IMR-90 (cell line): ENCODE measurements around the gene KLRB1. TPM values are rescaled to one million over a fixed set of nuclear protein-coding genes. Genes with fewer than 3 reads are reported as not detected.
"Not testable (repeated sequence)": the region's sequence is repeated elsewhere in the genome, so short reads cannot be mapped to it uniquely, and the experiment has no call there.

Source experiments
- ATAC-seq: fragments of 200-7000 bp; cut with Tn5 transposase; 2 replicates; pipeline ENCODE4 v1.9.1; 2020; ENCODE audit warnings: low read depth, mild to moderate bottlenecking, moderate library complexity
- BruUV-seq: library from RNA; stranded (reverse); fragments of 400-500 nt; replicated peaks from 2 replicates; lab custom pipeline; 2021; lab: Mats Ljungman, UMichigan
- CTCF ChIA-PET: fragments of 300-600 bp; formaldehyde crosslinking; extraction: SDS; loops from one replicate; lab custom pipeline; 2021; ENCODE audit warnings: antibody characterized with exemption; lab: Yijun Ruan, JAX
- POLR2A ChIA-PET: fragments of 300-600 bp; sonication (Branson Sonifier 250); formaldehyde crosslinking; loops from one replicate; lab custom pipeline; 2022; ENCODE audit warnings: antibody characterized with exemption; ENCODE audit not compliant: unreplicated experiment; lab: Charles Lee
- DNase-seq: peaks from one replicate; pipeline ENCODE4 v3.0.0; 2013
- H2AFZ ChIP-seq: replicated peaks from 2 replicates; pipeline ENCODE3; 2013; ENCODE audit warnings: low read length, mild to moderate bottlenecking; ENCODE audit not compliant: poor library complexity
- H2AK5ac ChIP-seq: 2 replicates; pipeline ENCODE4 v1.6.1; 2013; ENCODE audit warnings: low read depth, low read length, inconsistent platforms
- H2AK9ac ChIP-seq: replicated peaks from 2 replicates; pipeline ENCODE3; 2013; ENCODE audit warnings: mild to moderate bottlenecking, low read depth, low read length, moderate library complexity; ENCODE audit not compliant: poor library complexity
- H2BK120ac ChIP-seq: 2 replicates; pipeline ENCODE4 v1.6.1; 2013; ENCODE audit warnings: low read depth, low read length, inconsistent platforms
- H2BK15ac ChIP-seq: 3 replicates; pipeline ENCODE4 v1.6.1; 2013; ENCODE audit warnings: low read depth, low read length, inconsistent platforms
- H2BK20ac ChIP-seq: 2 replicates; pipeline ENCODE4 v1.6.1; 2013; ENCODE audit warnings: low read depth, mild to moderate bottlenecking, inconsistent platforms, low read length, moderate library complexity
- H2BK5ac ChIP-seq: 2 replicates; pipeline ENCODE4 v1.6.1; 2013; ENCODE audit warnings: mild to moderate bottlenecking, low read depth, low read length, inconsistent platforms; ENCODE audit not compliant: poor library complexity, severe bottlenecking
- H3K14ac ChIP-seq: replicated peaks from 2 replicates; pipeline ENCODE4 v1.6.1; 2013; ENCODE audit warnings: low read depth, low read length, inconsistent platforms
- H3K18ac ChIP-seq: 2 replicates; pipeline ENCODE4 v1.6.1; 2013; ENCODE audit warnings: low read depth, low read length, control low read depth
- H3K23ac ChIP-seq: 2 replicates; pipeline ENCODE4 v1.6.1; 2013; ENCODE audit warnings: low read depth, low read length, inconsistent platforms
- H3K27ac ChIP-seq: 2 replicates; pipeline ENCODE4 v1.5.1; 2013; ENCODE audit warnings: mild to moderate bottlenecking, control low read depth, low read length; ENCODE audit not compliant: insufficient read depth
- H3K27me3 ChIP-seq: 2 replicates; pipeline ENCODE4 v1.6.1; 2013; ENCODE audit warnings: low read length; ENCODE audit not compliant: control insufficient read depth, insufficient read depth
- H3K36me3 ChIP-seq: 2 replicates; pipeline ENCODE4 v1.6.1; 2013; ENCODE audit warnings: low read length, mixed read lengths; ENCODE audit not compliant: control insufficient read depth, insufficient read depth
- H3K4ac ChIP-seq: 2 replicates; pipeline ENCODE4 v1.6.1; 2013; ENCODE audit warnings: low read depth, low read length, inconsistent platforms
- H3K4me1 ChIP-seq: 2 replicates; pipeline ENCODE4 v1.6.1; 2013; ENCODE audit warnings: low read length, mixed read lengths; ENCODE audit not compliant: control insufficient read depth, insufficient read depth
- H3K4me2 ChIP-seq: 2 replicates; pipeline ENCODE4 v1.6.1; 2013; ENCODE audit warnings: low read depth, mild to moderate bottlenecking, control low read depth, low read length, moderate library complexity
- H3K4me3 ChIP-seq: 2 replicates; pipeline ENCODE4 v1.5.1; 2013; ENCODE audit warnings: low read depth, mild to moderate bottlenecking, control low read depth, low read length, moderate library complexity; ENCODE audit not compliant: insufficient read depth
- H3K56ac ChIP-seq: 2 replicates; pipeline ENCODE4 v1.6.1; 2013; ENCODE audit warnings: low read length, inconsistent platforms; ENCODE audit not compliant: insufficient read depth; ENCODE audit errors: extremely low read depth
- H3K79me1 ChIP-seq, 2 experiments: 2 replicates each; pipeline ENCODE4 v1.6.1; 2013; ENCODE audit warnings: low read length in 2 of 2, inconsistent platforms in 1 of 2, low read depth in 1 of 2
- H3K9ac ChIP-seq: 2 replicates; pipeline ENCODE4 v1.6.1; 2013; ENCODE audit warnings: low read depth, low read length, control low read depth
- H3K9me1 ChIP-seq: 2 replicates; pipeline ENCODE4 v1.6.1; 2013; ENCODE audit warnings: low read length, inconsistent platforms; ENCODE audit not compliant: insufficient read depth
- H3K9me3 ChIP-seq: 2 replicates; pipeline ENCODE4 v1.6.1; 2013; ENCODE audit warnings: low read length; ENCODE audit not compliant: control insufficient read depth, insufficient read depth
- H4K20me1 ChIP-seq: 2 replicates; pipeline ENCODE4 v1.6.1; 2013; ENCODE audit warnings: low read length, inconsistent platforms; ENCODE audit not compliant: insufficient read depth
- H4K5ac ChIP-seq: 2 replicates; pipeline ENCODE4 v1.6.1; 2013; ENCODE audit warnings: mild to moderate bottlenecking, low read depth, low read length, control low read depth
- H4K8ac ChIP-seq, 2 experiments: 2 replicates each; pipeline ENCODE4 v1.6.1; 2013; ENCODE audit warnings: low read depth in 2 of 2, low read length in 2 of 2, control low read depth in 1 of 2, inconsistent platforms in 1 of 2
- H4K91ac ChIP-seq: 2 replicates; pipeline ENCODE4 v1.6.1; 2013; ENCODE audit warnings: low read depth, low read length, inconsistent platforms; ENCODE audit not compliant: insufficient read depth
- WGBS, 2 experiments: methylation state at CpG; one replicate each; pipeline versions ENCODE4 v1.1.5 to v1.1.7; 2013; ENCODE audit warnings: missing lambda C conversion rate in 2 of 2; ENCODE audit not compliant: insufficient read length in 1 of 2; ENCODE audit errors: extremely low coverage in 2 of 2; 5-methylcytosine and 5-hydroxymethylcytosine counted together
- dilution Hi-C: fragments of 300-500 bp; cut with HindIII; formaldehyde crosslinking; loops from one replicate; pipeline ENCODE4 v1.14.3; 2018; ENCODE audit warnings: low sequenced_read_pairs; ENCODE audit not compliant: unreplicated experiment
- in situ Hi-C: fragments of 300-500 bp; cut with MboI; formaldehyde crosslinking; loops from 3 replicates; pipeline ENCODE4 v1.14.3; 2019; ENCODE audit warnings: low sequenced_read_pairs, inconsistent platforms, mixed read lengths
- intact Hi-C: fragments of 100-400 bp; cut with micrococcal nuclease; formaldehyde crosslinking; loops from 2 replicates; pipeline ENCODE4 v1.10.0; 2022
- polyA plus RNA-seq, 3 experiments: library from polyadenylated mRNA; depleted of rRNA; stranded (reverse); fragments of >200 nt; gene quantifications; 2 replicates each; pipeline ENCODE4 v1.2.3, GENCODE V29; 2012; ENCODE audit warnings: low replicate concordance in 1 of 3
- total RNA-seq: library from RNA; depleted of rRNA; stranded (reverse); fragments of >200 nt; gene quantifications from 2 replicates; pipeline ENCODE4 v1.2.3, GENCODE V29; 2012

The KLRB1 gene
- total and polyA plus RNA-seq, 2 of the 4 experiments (the other 2 are of a cell fraction), result not detected

- H3K4me3 ChIP-seq, H3K36me3 ChIP-seq, CTCF ChIA-PET, H3K56ac ChIP-seq, H4K5ac ChIP-seq, H2AK5ac ChIP-seq, H3K27ac ChIP-seq, H3K27me3 ChIP-seq, intact Hi-C loops, H4K20me1 ChIP-seq, H3K4me2 ChIP-seq, H3K79me1 ChIP-seq, ATAC-seq, H2BK15ac ChIP-seq, in situ Hi-C loops, BruUV-seq, H3K14ac ChIP-seq, POLR2A ChIA-PET, H2BK5ac ChIP-seq, H3K9me3 ChIP-seq, H3K9ac ChIP-seq, dilution Hi-C loops, H4K91ac ChIP-seq, H3K4me1 ChIP-seq, DNase-seq, H3K9me1 ChIP-seq, H3K18ac ChIP-seq, H2BK120ac ChIP-seq, H3K23ac ChIP-seq, H2BK20ac ChIP-seq, H2AK9ac ChIP-seq, H4K8ac ChIP-seq, H3K4ac ChIP-seq, H2AFZ ChIP-seq: not testable (repeated sequence)
- 20% methylated on average over 1 of the region's 9 CpGs; no CpG with 5 or more reads in 1 of the 2 experiments for WGBS, 2 experiments
These were observed 40.6 kb downstream of the KLRB1 start for GRCh38 chr12:9567151-9567550.

GRCh38 chr12:9566113-9566512 is 41.6 kb downstream of the KLRB1 start:
- H3K56ac ChIP-seq, in situ Hi-C loops, H2BK20ac ChIP-seq, H3K27me3 ChIP-seq, POLR2A ChIA-PET, H2BK5ac ChIP-seq, H2BK15ac ChIP-seq, BruUV-seq, H3K4me3 ChIP-seq, H4K91ac ChIP-seq, H3K23ac ChIP-seq, H3K14ac ChIP-seq, H2BK120ac ChIP-seq, H2AK5ac ChIP-seq, H2AK9ac ChIP-seq, H3K9me3 ChIP-seq, H3K18ac ChIP-seq, H3K4me2 ChIP-seq, intact Hi-C loops, CTCF ChIA-PET, H4K20me1 ChIP-seq, H3K79me1 ChIP-seq, H2AFZ ChIP-seq, ATAC-seq, H3K27ac ChIP-seq, H3K9me1 ChIP-seq, H3K9ac ChIP-seq, H3K4ac ChIP-seq, H4K8ac ChIP-seq, DNase-seq, dilution Hi-C loops, H3K4me1 ChIP-seq, H3K36me3 ChIP-seq, H4K5ac ChIP-seq: not testable (repeated sequence)
- no CpG with 5 or more reads among the region's 7 CpGs for WGBS, 2 experiments
